OCI-LY7 (cell line): ENCODE measurements around the gene GLT8D2. TPM values are rescaled to one million over a fixed set of nuclear protein-coding genes. Genes with fewer than 3 reads are reported as not detected.

ENCODE experiments used
- BruUV-seq: library from RNA; stranded (reverse); fragments of 400-500 nt; replicated peaks from 2 replicates; lab custom pipeline; 2021; lab: Mats Ljungman, UMichigan
- CTCF ChIA-PET: fragments of 300-600 bp; sonication (Branson Sonifier 250); formaldehyde crosslinking; loops from one replicate; lab custom pipeline; 2022; ENCODE audit warnings: antibody characterized with exemption; ENCODE audit not compliant: unreplicated experiment; lab: Charles Lee
- POLR2A ChIA-PET: fragments of 300-600 bp; sonication (Branson Sonifier 250); formaldehyde crosslinking; loops from one replicate; lab custom pipeline; 2022; ENCODE audit warnings: antibody characterized with exemption; lab: Charles Lee
- DNase-seq: peaks from one replicate; pipeline ENCODE4 v3.0.0-alpha.2; 2015; ENCODE audit warnings: low spot score
- H2AFZ ChIP-seq: fragments of 200-600 bp; sonication (generic), shearing (Covaris generic); 2 replicates; pipeline ENCODE4 v1.6.1; 2014; ENCODE audit warnings: mild to moderate bottlenecking, antibody characterized with exemption, low read length, moderate library complexity
- H3K27ac ChIP-seq: fragments of 200-600 bp; sonication (generic); 2 replicates; pipeline ENCODE4 v1.5.1; 2014; ENCODE audit warnings: mixed run types, low read depth, mild to moderate bottlenecking, moderate library complexity, low read length, inconsistent platforms; ENCODE audit not compliant: poor library complexity, severe bottlenecking
- H3K36me3 ChIP-seq: fragments of 200-600 bp; sonication (generic); 2 replicates; pipeline ENCODE4 v1.6.1; 2014; ENCODE audit warnings: mild to moderate bottlenecking, antibody characterized with exemption, low read length, moderate library complexity, mixed read lengths; ENCODE audit not compliant: insufficient read depth
- H3K4me1 ChIP-seq: fragments of 200-600 bp; sonication (generic); 2 replicates; pipeline ENCODE4 v1.5.1; 2014; ENCODE audit warnings: mild to moderate bottlenecking, low read length; ENCODE audit not compliant: insufficient read depth, poor library complexity, severe bottlenecking
- H3K4me2 ChIP-seq: fragments of 200-600 bp; sonication (generic); 2 replicates; pipeline ENCODE4 v1.6.1; 2014; ENCODE audit warnings: mild to moderate bottlenecking, low read length
- H3K4me3 ChIP-seq: fragments of 200-600 bp; sonication (generic); 2 replicates; pipeline ENCODE4 v1.5.1; 2014; ENCODE audit warnings: mild to moderate bottlenecking, low read depth, low read length; ENCODE audit not compliant: poor library complexity, severe bottlenecking
- H3K79me2 ChIP-seq: fragments of 200-600 bp; sonication (generic); 2 replicates; pipeline ENCODE4 v1.6.1; 2016; ENCODE audit warnings: low read depth, mild to moderate bottlenecking, low read length, moderate library complexity, mixed read lengths; ENCODE audit not compliant: insufficient read depth
- H3K9me2 ChIP-seq: fragments of 200-600 bp; sonication (generic); 2 replicates; pipeline ENCODE4 v1.6.1; 2016; ENCODE audit warnings: mild to moderate bottlenecking, low read length, mixed read lengths; ENCODE audit not compliant: insufficient read depth
- H3K9me3 ChIP-seq: fragments of 200-600 bp; sonication (generic); 2 replicates; pipeline ENCODE4 v1.6.1; 2014; ENCODE audit warnings: mild to moderate bottlenecking, mixed run types, low read length, mixed read lengths
- H4K20me1 ChIP-seq: fragments of 200-600 bp; sonication (generic); 2 replicates; pipeline ENCODE4 v1.6.1; 2014; ENCODE audit warnings: mild to moderate bottlenecking, antibody characterized with exemption, low read length, moderate library complexity, mixed read lengths; ENCODE audit not compliant: insufficient read depth
- CTCF ChIP-seq: fragments of 200-600 bp; sonication (generic); conservative IDR thresholded peaks from 2 replicates; pipeline ENCODE4 v1.5.1; 2014; ENCODE audit warnings: mild to moderate bottlenecking, antibody characterized with exemption, low read length, moderate library complexity, mixed read lengths
- EZH2phosphoT487 ChIP-seq: fragments of 200-600 bp; sonication (generic); IDR thresholded peaks from 2 replicates; pipeline ENCODE4 v1.6.1; 2018; ENCODE audit warnings: low read depth, borderline replicate concordance, mild to moderate bottlenecking, mixed run types, antibody characterized with exemption, low read length, moderate library complexity, mixed read lengths
- intact Hi-C: fragments of 100-400 bp; cut with micrococcal nuclease; formaldehyde crosslinking; loops from one replicate; pipeline ENCODE4 v1.10.0; 2022; ENCODE audit not compliant: unreplicated experiment
- total RNA-seq, 2 experiments: library from RNA; depleted of rRNA in 1 of 2; stranded (reverse); fragments of >200 nt in 1 of 2; shearing (Covaris generic) in 1 of 2; gene quantifications; 2 replicates each; pipeline ENCODE4 v1.2.3, GENCODE V29; 2014 to 2022

Gene GLT8D2
- total RNA-seq, 2 experiments from 2014 or later: not detected

GRCh38 chr12:103973909-103974308, 76.1 kb downstream of the GLT8D2 start:
- ChIA-PET POLR2A (interaction anchor here (0.7 to 1.4 kb wide), 6 partner anchors 8 to 982 kb away, joined by 3 to 7 read pairs (median 3); partner anchors contain the start of gene TDG), CTCF (no interaction called here)
- DNase-seq: no peak
- no peak overlapping the region for H3K4me2 ChIP-seq
- TF ChIP-seq EZH2phosphoT487 (no peak), CTCF (no peak)
- H4K20me1 ChIP-seq: peaks cover 21% of the 10 kb centered on the region
- H3K79me2 ChIP-seq: peaks cover 85% of the 10 kb centered on the region
- H3K9me2 ChIP-seq: no peaks in the 10 kb centered on the region
- no peak overlapping the region for H3K27ac ChIP-seq
- no TSS peak for BruUV-seq
- H3K36me3 ChIP-seq: peaks cover 88% of the 10 kb centered on the region
- no peak overlapping the region for H3K4me3 ChIP-seq
- no peaks in the 10 kb centered on the region for H3K9me3 ChIP-seq
- intact Hi-C loops: no loop called here
- peaks cover 14% of the 10 kb centered on the region for H3K4me1 ChIP-seq
- no peak overlapping the region for H2AFZ ChIP-seq

- H2AFZ ChIP-seq: no peak overlapping the region
- TF ChIP-seq CTCF (no peak), EZH2phosphoT487 (no peak)
- H3K4me2 ChIP-seq: no peak overlapping the region
- ChIA-PET POLR2A (no interaction called here), CTCF (no interaction called here)
- no peak for DNase-seq
- no peaks in the 10 kb centered on the region for H3K9me3 ChIP-seq
- no peak overlapping the region for H3K4me3 ChIP-seq
- intact Hi-C loops: no loop called here
- BruUV-seq: no TSS peak
- H3K4me1 ChIP-seq: peaks cover 27% of the 10 kb centered on the region
- H3K36me3 ChIP-seq: peaks cover 58% of the 10 kb centered on the region
- H3K79me2 ChIP-seq: peaks cover 96% of the 10 kb centered on the region
- no peaks in the 10 kb centered on the region for H3K9me2 ChIP-seq
- no peak overlapping the region for H3K27ac ChIP-seq
- peaks cover 21% of the 10 kb centered on the region for H4K20me1 ChIP-seq
Measured at GRCh38 chr12:103969391-103969790, 80.6 kb downstream of the GLT8D2 start.

GRCh38 chr12:103966736-103967135, 83.3 kb downstream of the GLT8D2 start:
- peaks cover 40% of the 10 kb centered on the region for H3K4me1 ChIP-seq
- BruUV-seq: TSS peak; percentile 69

More at GRCh38 chr12:103966736-103967135, 83.3 kb downstream of the GLT8D2 start:
- H3K9me3 ChIP-seq: no peaks in the 10 kb centered on the region
- H2AFZ ChIP-seq: no peak overlapping the region; the same call in 1 of the 2 replicates
- H3K27ac ChIP-seq: peak overlapping the region; percentile 69
- DNase-seq: no peak
- no peak for TF ChIP-seq EZH2phosphoT487
- peaks cover 82% of the 10 kb centered on the region for H3K79me2 ChIP-seq
- H3K36me3 ChIP-seq: peaks cover 39% of the 10 kb centered on the region
- POLR2A ChIA-PET: interaction anchor here (1.1 to 5.3 kb wide), 7 partner anchors 10 to 142 kb away, joined by 3 to 52 read pairs (median 6); partner anchors contain the start of gene HSP90B1
- CTCF ChIA-PET: no interaction called here
- peak overlapping the region; percentile 83 for H3K4me2 ChIP-seq
- H3K4me3 ChIP-seq: peak overlapping the region; percentile 87
- peaks cover 16% of the 10 kb centered on the region for H4K20me1 ChIP-seq
- no peaks in the 10 kb centered on the region for H3K9me2 ChIP-seq
- intact Hi-C loops: loop anchor here (2.0 kb wide), 1 partner anchor 320 kb away; no protein-coding TSS in a partner anchor
